Astrocyte of the cerebellum (primary cell): ENCODE data around the gene PBLD.
"Not testable (repeated sequence)": the region's sequence is repeated elsewhere in the genome, so short reads cannot be mapped to it uniquely, and the experiment has no call there.

Experiments
- DNase-seq: peaks from one replicate; pipeline ENCODE4 v3.0.0-alpha.2; 2011; ENCODE audit warnings: low read depth
- H3K4me3 ChIP-seq: 2 replicates; pipeline ENCODE4 v1.5.1; 2011; ENCODE audit warnings: mild to moderate bottlenecking, low read depth, low read length, moderate library complexity
- in situ Hi-C: cut with HindIII; loops from 2 replicates; pipeline ENCODE4 v1.10.0; 2017; ENCODE audit warnings: low sequenced_read_pairs
- TF ChIP-seq, protein P1 (sequence below): IDR thresholded peaks from 2 replicates; pipeline ENCODE4 v1.5.1; 2012; ENCODE audit warnings: low read length, low read depth, moderate library complexity, mild to moderate bottlenecking; ENCODE audit errors: missing control alignments

Gene PBLD

DNA sequence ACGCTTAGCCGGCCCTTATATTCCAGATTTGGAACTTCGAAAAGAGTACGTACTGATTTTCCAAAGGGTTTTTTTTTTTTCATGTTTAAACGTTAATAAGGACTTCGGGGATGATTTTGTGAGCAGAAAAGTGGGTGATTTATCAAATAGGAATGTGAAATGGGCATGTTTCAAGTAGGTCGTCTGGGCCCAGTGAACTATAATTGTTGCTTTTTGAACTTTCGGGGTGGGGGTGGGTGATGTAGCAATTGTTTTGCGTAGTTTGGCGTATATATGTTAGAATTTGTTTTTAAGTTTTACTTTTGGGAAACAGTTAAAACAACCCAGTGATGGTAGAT lies 299 bp upstream of the PBLD start:
- TF ChIP-seq, protein P1, sequence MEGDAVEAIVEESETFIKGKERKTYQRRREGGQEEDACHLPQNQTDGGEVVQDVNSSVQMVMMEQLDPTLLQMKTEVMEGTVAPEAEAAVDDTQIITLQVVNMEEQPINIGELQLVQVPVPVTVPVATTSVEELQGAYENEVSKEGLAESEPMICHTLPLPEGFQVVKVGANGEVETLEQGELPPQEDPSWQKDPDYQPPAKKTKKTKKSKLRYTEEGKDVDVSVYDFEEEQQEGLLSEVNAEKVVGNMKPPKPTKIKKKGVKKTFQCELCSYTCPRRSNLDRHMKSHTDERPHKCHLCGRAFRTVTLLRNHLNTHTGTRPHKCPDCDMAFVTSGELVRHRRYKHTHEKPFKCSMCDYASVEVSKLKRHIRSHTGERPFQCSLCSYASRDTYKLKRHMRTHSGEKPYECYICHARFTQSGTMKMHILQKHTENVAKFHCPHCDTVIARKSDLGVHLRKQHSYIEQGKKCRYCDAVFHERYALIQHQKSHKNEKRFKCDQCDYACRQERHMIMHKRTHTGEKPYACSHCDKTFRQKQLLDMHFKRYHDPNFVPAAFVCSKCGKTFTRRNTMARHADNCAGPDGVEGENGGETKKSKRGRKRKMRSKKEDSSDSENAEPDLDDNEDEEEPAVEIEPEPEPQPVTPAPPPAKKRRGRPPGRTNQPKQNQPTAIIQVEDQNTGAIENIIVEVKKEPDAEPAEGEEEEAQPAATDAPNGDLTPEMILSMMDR: no peak
- in situ Hi-C loops: no loop called here
- DNase-seq: no peak
- peak overlapping the region; percentile 98 for H3K4me3 ChIP-seq

DNA sequence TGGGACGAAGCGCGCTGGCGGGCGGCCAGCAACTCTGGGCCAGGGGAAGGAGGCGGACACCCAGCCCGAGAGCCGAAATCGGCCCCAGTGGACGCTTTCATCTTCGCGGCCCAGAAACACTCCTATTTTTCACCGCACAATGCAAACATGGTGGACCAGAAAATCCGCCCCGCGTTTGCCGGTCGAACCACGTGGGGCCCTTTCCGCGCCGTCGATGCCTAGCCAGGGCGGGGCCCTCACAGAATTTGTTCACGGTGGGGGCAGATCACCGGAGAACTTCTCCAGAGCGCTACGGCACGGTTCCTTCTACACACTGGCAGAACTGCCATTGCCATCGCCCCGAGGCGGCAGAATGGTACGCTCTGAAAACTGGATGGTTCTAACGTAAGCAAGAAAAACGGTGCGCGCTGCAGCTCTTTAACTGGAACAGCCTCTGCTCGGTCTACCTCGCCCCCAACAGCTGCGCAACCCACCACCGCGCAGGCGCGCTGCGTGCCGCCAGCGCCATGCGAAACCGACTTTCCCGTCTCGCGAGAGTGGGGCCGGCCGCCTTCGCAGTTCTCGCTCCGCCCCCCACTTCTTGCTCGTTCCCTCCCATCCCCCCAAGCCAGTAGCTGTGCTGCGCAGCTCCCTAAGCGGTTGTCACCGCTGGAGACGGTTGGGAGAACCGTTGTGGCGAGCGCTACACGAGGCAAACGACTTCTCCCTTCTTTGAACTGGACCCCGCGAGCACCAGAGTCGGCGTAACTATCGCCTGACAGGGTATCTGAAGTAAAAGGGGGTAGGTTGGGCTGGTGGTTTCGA lies 1.1 kb downstream of the PBLD start, which contains the start of gene HNRNPH3:
HNRNPH3 (plus strand) TSS at position 610 of the 804 bp plus-strand sequence. CDS start 5,158 bp downstream, outside the sequence.
- in situ Hi-C loops: no loop called here
- peak within 1 kb of the TSS; percentile 98 for H3K4me3 ChIP-seq
- TF ChIP-seq, protein P1: no peak
- DNase-seq: peak; percentile 92

DNA sequence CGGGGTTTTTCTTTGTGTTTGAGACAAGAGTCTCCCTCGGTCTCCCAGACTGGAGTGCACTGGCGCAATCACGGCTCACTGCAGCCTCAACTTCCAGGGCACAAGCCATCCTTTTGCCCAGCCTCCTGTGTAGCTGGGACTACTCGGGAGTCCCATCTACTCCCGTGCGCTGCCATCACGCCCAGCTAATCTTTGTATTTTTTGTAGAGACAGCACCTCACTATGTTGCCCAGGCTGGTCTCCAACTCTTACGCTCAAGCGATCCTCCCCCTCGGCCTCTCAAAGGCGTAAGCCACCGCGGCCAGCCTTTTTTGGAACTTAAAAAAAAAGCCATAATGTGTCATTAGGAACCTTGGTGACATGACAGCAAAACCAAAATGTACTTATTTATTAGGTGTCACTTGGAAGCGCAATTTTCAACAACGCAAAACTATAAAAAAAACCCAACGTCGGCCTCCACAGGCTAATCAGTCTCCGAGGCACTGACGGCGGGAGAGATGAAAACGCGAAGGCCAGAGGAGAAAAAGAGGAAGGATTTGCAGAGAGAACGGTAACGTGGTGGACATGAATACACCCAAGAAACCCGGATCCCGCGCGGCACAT lies 1.8 kb downstream of the PBLD start:
- in situ Hi-C loops: no loop called here
- DNase-seq: no peak
- peak overlapping the region; percentile 98 for H3K4me3 ChIP-seq

DNA sequence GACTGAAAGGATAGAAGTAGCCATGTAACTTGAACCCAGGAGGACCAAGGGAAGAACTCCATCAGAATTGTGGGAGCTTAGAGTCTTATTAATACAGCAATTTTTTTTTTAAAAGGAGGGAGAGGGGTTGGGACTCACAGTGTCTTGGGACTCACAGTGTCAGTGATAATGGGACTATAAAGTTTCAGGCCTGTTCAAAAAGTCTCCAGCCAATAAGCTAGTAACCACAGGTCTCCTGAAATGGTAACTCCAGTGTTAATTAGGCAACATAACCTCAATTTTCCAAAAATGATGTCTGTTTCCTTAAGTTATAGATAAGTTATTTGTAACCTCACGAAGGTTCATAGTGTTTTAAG lies 3.2 kb downstream of the PBLD start:
- in situ Hi-C loops: no loop called here
- DNase-seq: no peak
- no peak overlapping the region for H3K4me3 ChIP-seq
- TF ChIP-seq, protein P1: no peak

More for the DNA sequence above, 1.8 kb downstream of the PBLD start:
- TF ChIP-seq, protein P1: no peak

DNA sequence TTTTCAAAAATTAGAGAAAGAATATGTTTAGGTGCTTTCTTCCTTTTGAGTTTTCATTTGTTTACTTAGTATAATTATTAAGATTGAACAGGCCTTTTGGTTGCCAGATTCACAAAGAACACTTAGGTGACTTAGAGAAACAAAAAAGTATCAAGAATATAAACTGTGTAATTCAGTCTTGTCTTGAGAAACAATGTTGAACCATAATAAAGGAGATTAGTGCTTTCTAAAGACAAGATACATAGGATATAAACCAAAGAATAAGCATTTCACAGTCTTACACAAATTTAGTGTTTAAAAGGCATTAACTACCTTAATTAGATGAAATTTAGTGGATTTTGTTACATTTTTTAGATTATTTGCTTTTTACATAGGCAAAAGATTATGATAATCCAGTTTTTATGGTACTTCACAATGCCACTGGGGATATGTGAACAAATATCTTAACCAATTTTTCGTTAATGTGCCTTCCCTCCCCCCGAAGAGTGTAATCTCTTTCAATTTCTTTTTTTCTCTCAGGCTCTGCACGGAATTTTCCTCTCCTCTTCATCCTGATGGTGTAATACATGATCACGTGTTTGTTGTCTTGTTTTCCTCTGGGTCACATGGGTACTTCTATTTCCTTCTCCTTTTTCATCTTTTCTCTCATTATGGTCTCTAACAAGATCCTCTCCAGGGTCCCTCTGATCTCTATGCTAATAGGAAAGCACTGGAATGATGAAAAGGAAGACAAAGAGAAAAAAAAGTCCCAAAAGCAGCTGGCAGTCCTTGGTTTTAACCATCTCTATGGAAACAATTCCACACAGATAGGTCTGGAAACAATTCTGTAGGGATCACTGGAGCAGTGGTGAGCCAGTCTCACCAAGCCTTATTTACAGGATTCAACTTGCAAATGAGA lies 4.6 kb downstream of the PBLD start:
- H3K4me3 ChIP-seq: no peak overlapping the region
- DNase-seq: peak; percentile 67
- in situ Hi-C loops: no loop called here
- TF ChIP-seq, protein P1: no peak

DNA sequence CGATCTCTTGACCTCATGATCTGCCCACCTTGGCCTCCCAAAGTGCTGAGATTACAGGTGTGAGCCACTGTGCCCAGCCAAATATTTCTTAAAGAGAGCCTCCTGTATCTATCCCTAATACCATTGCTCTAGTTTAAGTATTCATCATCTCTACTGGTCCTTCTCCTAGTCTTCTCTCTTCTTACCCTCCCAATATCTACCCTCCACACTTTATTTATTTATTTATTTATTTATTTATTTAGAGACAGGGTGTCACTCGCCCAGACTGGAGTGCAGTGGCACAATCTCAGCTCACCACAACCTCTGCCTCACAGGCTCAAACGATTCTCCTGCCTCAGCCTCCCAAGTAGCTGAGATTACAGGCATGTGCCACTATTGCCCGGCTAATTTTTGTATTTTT lies 8.3 kb downstream of the PBLD start:
- in situ Hi-C loops: not testable (repeated sequence)

More for the DNA sequence above, 8.3 kb downstream of the PBLD start:
- not testable (repeated sequence) for DNase-seq, H3K4me3 ChIP-seq
